Activated gamma-delta T cell treated with anti-CD3 and anti-CD28 coated beads, Interleukin-2, amount 50 U/mL, for 16 hours (primary cell): ENCODE measurements around the gene MIER3.

Experiments
- DNase-seq: peaks from one replicate; pipeline ENCODE4 v3.0.0-alpha.2; 2020; ENCODE audit warnings: low read depth

Gene MIER3

GRCh38 chr5:56893251-56893951, 58.5 kb downstream of the MIER3 start:
- no peak for DNase-seq

DNA sequence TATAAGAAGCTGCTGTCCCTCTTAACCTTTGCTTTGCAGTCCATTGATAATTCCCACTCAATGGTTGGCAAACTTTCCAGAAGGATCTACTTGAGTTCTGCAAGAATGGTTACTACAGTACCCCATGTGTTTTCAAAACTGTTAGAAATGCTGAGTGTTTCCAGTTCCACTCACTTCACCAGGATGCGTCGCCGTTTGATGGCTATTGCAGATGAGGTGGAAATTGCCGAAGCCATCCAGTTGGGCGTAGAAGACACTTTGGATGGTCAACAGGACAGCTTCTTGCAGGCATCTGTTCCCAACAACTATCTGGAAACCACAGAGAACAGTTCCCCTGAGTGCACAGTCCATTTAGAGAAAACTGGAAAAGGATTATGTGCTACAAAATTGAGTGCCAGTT, 70.4 kb downstream of the MIER3 start:
- DNase-seq: no peak

DNA sequence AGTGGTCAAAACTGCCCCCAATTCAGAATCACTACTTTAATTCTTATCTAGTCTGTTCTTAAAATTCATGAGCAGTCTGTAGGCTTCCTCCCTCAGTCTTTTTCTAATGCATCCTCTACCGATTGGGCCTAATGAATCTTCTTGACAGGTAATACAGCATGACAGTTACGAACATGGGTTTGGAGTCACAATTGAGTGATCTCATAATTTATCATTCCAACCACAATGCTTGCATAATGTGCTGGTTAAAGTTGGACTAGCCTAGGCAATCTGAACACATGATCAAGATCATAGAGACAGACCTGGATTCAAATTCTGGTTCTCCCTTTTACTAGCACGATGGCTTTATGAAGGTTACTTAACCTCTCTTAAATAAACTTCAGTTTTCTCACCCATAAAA, 75.6 kb downstream of the MIER3 start:
- DNase-seq: no peak

DNA sequence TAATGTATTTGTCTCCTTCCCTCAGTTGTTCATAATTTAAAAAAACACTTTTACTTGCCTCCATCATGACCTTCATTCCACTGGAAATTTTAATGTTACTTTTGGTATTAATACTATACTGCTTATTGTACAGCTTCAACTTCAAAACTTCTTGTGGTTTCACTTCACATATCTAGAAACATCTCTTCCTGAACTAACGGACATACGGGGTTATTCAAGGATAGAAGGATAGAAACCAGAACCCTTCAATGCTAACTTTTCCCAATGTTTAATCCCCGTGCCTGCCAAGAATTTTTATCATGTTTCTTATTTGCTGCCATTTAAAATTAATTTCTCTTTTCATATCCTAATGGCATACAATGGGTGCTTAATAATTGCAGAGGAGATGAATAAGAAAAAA, 78.9 kb downstream of the MIER3 start:
- no peak for DNase-seq

- no peak for DNase-seq
Measured at GRCh38 chr5:56871777-56872176, 80.1 kb downstream of the MIER3 start.
